HEK293 (cell line): Measurements from ENCODE around the gene PCNA.

Experiments
- CTCF ChIA-PET: fragments of 350-600 bp; formaldehyde crosslinking; extraction: SDS; loops from one replicate; lab custom pipeline; 2021; ENCODE audit warnings: antibody characterized with exemption; lab: Yijun Ruan, JAX
- POLR2A ChIA-PET: fragments of 300-600 bp; formaldehyde crosslinking; extraction: SDS; loops from one replicate; lab custom pipeline; 2020; ENCODE audit warnings: antibody characterized with exemption, inconsistent platforms; lab: Yijun Ruan, JAX
- H3K27ac ChIP-seq: fragments of 200-500 bp; sonication (Bioruptor generic); 2 replicates; pipeline ENCODE4 v1.5.1; 2014; ENCODE audit warnings: low read depth, low read length, control low read depth, inconsistent platforms; ENCODE audit errors: extremely low read depth
- H3K36me3 ChIP-seq, 2 experiments: fragments of 200-500 bp in 1 of 2; sonication (Bioruptor generic) in 1 of 2; 1 replicate in 1 of 2; 2 replicates in 1 of 2; pipeline ENCODE4 v1.5.1; 2014 to 2017; ENCODE audit warnings: inconsistent platforms in 2 of 2, low read length in 2 of 2; ENCODE audit not compliant: control insufficient read depth in 2 of 2, insufficient read depth in 1 of 2
- H3K4me1 ChIP-seq: fragments of 200-500 bp; sonication (Bioruptor generic); 2 replicates; pipeline ENCODE4 v1.5.1; 2014; ENCODE audit warnings: mild to moderate bottlenecking, low read length, inconsistent platforms; ENCODE audit not compliant: control insufficient read depth, insufficient read depth
- H3K4me3 ChIP-seq: 2 replicates; pipeline ENCODE4 v1.5.1; 2011; ENCODE audit warnings: low read depth, mild to moderate bottlenecking, control low read depth, low read length, moderate library complexity
- H3K9me3 ChIP-seq: fragments of 200-500 bp; sonication (Bioruptor generic); 2 replicates; pipeline ENCODE4 v1.5.1; 2014; ENCODE audit warnings: low read depth, low read length, inconsistent platforms; ENCODE audit not compliant: control insufficient read depth, insufficient read depth
- CTCF ChIP-seq: fragments of 450-650 bp; formaldehyde crosslinking; IDR thresholded peaks from 2 replicates; pipeline ENCODE4 v1.5.1; 2016; ENCODE audit warnings: missing biosample characterization, missing genetic modification characterization
- KLF10 ChIP-seq: fragments of 450-650 bp; IDR thresholded peaks from 2 replicates; pipeline ENCODE4 v1.5.1; 2018; ENCODE audit warnings: missing biosample characterization, mild to moderate bottlenecking, missing genetic modification characterization
- MYNN ChIP-seq: fragments of 450-650 bp; formaldehyde crosslinking; IDR thresholded peaks from 2 replicates; pipeline ENCODE4 v1.5.1; 2016; ENCODE audit warnings: missing biosample characterization, missing genetic modification characterization, borderline replicate concordance
- ZBTB11 ChIP-seq: fragments of 450-650 bp; formaldehyde crosslinking; conservative IDR thresholded peaks from 2 replicates; pipeline ENCODE4 v1.5.1; 2016; ENCODE audit warnings: low read depth, missing biosample characterization, missing genetic modification characterization
- ZNF140 ChIP-seq: fragments of 450-650 bp; formaldehyde crosslinking; IDR thresholded peaks from 2 replicates; pipeline ENCODE4 v1.5.1; 2016; ENCODE audit warnings: missing biosample characterization, missing genetic modification characterization
- ZNF292 ChIP-seq: fragments of 450-650 bp; formaldehyde crosslinking; IDR thresholded peaks from 2 replicates; pipeline ENCODE4 v1.5.1; 2016; ENCODE audit warnings: low read depth, missing biosample characterization, missing genetic modification characterization, borderline replicate concordance
- ZNF548 ChIP-seq: fragments of 450-650 bp; formaldehyde crosslinking; IDR thresholded peaks from 2 replicates; pipeline ENCODE4 v1.5.1; 2016; ENCODE audit warnings: missing biosample characterization, missing genetic modification characterization
- ZNF639 ChIP-seq: fragments of 450-650 bp; formaldehyde crosslinking; IDR thresholded peaks from 2 replicates; pipeline ENCODE4 v1.5.1; 2016; ENCODE audit warnings: missing biosample characterization, missing genetic modification characterization
- ZNF654 ChIP-seq: fragments of 450-650 bp; formaldehyde crosslinking; IDR thresholded peaks from 2 replicates; pipeline ENCODE4 v1.5.1; 2016; ENCODE audit warnings: low read depth, missing biosample characterization, missing genetic modification characterization
- ZNF701 ChIP-seq: fragments of 450-650 bp; formaldehyde crosslinking; IDR thresholded peaks from 2 replicates; pipeline ENCODE4 v1.5.1; 2016; ENCODE audit warnings: missing biosample characterization, missing genetic modification characterization
- ZNF704 ChIP-seq: fragments of 450-650 bp; formaldehyde crosslinking; IDR thresholded peaks from 2 replicates; pipeline ENCODE4 v1.5.1; 2016; ENCODE audit warnings: missing biosample characterization, missing genetic modification characterization

Gene PCNA

GRCh38 chr20:5088688-5089087, 31.1 kb downstream of the PCNA start:
- ChIA-PET CTCF (interaction anchor here (2.0 kb wide), 1 partner anchor 12 kb away, joined by 8 read pairs; no protein-coding TSS in a partner anchor), POLR2A (interaction anchor here (0.6 to 0.7 kb wide), 3 partner anchors 40 to 1697 kb away, joined by 3 to 4 read pairs (median 3); no protein-coding TSS in a partner anchor)
- no peaks in the 10 kb centered on the region for H3K9me3 ChIP-seq

GRCh38 chr20:5085380-5085779, 34.4 kb downstream of the PCNA start:
- CTCF ChIA-PET = interaction anchor here (0.7 to 1.4 kb wide), 2 partner anchors 16 to 73 kb away, joined by 5 to 9 read pairs; no protein-coding TSS in a partner anchor
- no peak for TF ChIP-seq ZNF639 (tag by site-specific recombination)
- no peak for TF ChIP-seq KLF10 (tag by site-specific recombination)
- H3K4me3 ChIP-seq = no peak overlapping the region

More at GRCh38 chr20:5088688-5089087, 31.1 kb downstream of the PCNA start:
- H3K27ac ChIP-seq = no peak overlapping the region
- TF ChIP-seq ZNF704 (tag by site-specific recombination) = no peak
- TF ChIP-seq, all 188 proteins: peak for 0
- H3K4me1 ChIP-seq = peaks cover 2% of the 10 kb centered on the region; the same call in 1 of the 2 replicates
- peaks cover 5 to 8% of the 10 kb centered on the region in 2 experiments; a peak in 2 of 3 replicates for H3K36me3 ChIP-seq
- H3K4me3 ChIP-seq = no peak overlapping the region

GRCh38 chr20:5080384-5080877, 39.3 kb downstream of the PCNA start:
- no peak overlapping the region for H3K4me3 ChIP-seq
- H3K9me3 ChIP-seq = no peaks in the 10 kb centered on the region
- TF ChIP-seq ZNF140 = no peak
- no peak for TF ChIP-seq ZNF548 (tag by site-specific recombination)
- no peak for TF ChIP-seq ZBTB11 (tag by site-specific recombination)
- TF ChIP-seq MYNN (tag by site-specific recombination) = no peak
- no peak for TF ChIP-seq CTCF (tag by site-specific recombination)
- no peak for TF ChIP-seq ZNF292 (tag by site-specific recombination)
- TF ChIP-seq ZNF654 (tag by site-specific recombination) = no peak
- TF ChIP-seq ZNF701 (tag by site-specific recombination) = no peak
- CTCF ChIA-PET = interaction anchor here (1.3 kb wide), 2 partner anchors 21 to 24 kb away, joined by 4 to 7 read pairs; no protein-coding TSS in a partner anchor
- H3K27ac ChIP-seq = no peak overlapping the region
- H3K36me3 ChIP-seq = no peaks in the 10 kb centered on the region; a peak in 1 of 3 replicates
- POLR2A ChIA-PET = no interaction called here
- peaks cover 5% of the 10 kb centered on the region; the same call in 1 of the 2 replicates for H3K4me1 ChIP-seq

More at GRCh38 chr20:5085380-5085779, 34.4 kb downstream of the PCNA start:
- Histone ChIP-seq H3K36me3 (no peaks in the 10 kb centered on the region; a peak in 1 of 3 replicates), H3K4me1 (no peaks in the 10 kb centered on the region), H3K27ac (no peak overlapping the region), H3K9me3 (no peaks in the 10 kb centered on the region)
- POLR2A ChIA-PET = no interaction called here
